ENCODE data around the gene ROR1. TPM values are rescaled to one million over a fixed set of nuclear protein-coding genes. Genes with fewer than 3 reads are reported as not detected.

ROR1 gene
- total RNA-seq, 1 experiment from 2014 or later = 19.0 TPM

DNA sequence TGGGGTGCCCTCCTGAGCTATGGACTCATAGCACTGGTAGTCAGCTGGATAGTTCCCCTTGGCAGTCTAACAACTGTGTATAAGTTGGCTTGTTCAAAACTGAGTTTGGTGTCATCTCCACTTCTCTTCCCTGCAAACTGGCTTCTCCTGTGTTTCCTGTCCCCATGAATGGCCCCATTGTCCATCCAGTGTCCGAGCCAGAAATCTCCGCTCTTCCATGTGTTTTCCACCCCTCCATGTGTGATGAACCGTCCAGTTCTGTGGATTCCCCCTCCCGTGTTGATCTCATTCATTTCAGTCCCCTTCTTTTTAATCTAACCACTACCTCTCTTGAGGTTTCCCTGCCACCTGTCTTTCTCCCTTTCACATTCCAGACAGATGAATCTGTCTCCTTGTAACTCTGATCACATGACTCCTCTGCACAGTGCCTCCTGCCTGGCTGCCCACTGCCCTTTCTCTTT lies 195.7 kb downstream of the ROR1 start:
- H3K4me1 ChIP-seq (replicated peaks; ENCODE audit: insufficient read depth) = peaks cover 27% of the 10 kb centered on the region
- TF ChIP-seq, protein P1, sequence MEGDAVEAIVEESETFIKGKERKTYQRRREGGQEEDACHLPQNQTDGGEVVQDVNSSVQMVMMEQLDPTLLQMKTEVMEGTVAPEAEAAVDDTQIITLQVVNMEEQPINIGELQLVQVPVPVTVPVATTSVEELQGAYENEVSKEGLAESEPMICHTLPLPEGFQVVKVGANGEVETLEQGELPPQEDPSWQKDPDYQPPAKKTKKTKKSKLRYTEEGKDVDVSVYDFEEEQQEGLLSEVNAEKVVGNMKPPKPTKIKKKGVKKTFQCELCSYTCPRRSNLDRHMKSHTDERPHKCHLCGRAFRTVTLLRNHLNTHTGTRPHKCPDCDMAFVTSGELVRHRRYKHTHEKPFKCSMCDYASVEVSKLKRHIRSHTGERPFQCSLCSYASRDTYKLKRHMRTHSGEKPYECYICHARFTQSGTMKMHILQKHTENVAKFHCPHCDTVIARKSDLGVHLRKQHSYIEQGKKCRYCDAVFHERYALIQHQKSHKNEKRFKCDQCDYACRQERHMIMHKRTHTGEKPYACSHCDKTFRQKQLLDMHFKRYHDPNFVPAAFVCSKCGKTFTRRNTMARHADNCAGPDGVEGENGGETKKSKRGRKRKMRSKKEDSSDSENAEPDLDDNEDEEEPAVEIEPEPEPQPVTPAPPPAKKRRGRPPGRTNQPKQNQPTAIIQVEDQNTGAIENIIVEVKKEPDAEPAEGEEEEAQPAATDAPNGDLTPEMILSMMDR (conservative IDR thresholded peaks at IDR 0.05) = no peak
- H4K20me1 ChIP-seq (ENCODE audit: insufficient read depth) = no peaks in the 10 kb centered on the region
- H3K9me2 ChIP-seq (ENCODE audit: insufficient read depth) = no peaks in the 10 kb centered on the region
- no peak overlapping the region for H3K4me3 ChIP-seq
- no peak overlapping the region for H2AFZ ChIP-seq
- no peaks in the 10 kb centered on the region for H3K36me3 ChIP-seq (ENCODE audit: low read depth)
- H3K4me2 ChIP-seq = peak overlapping the region; percentile 44
- peak; percentile 43 to 70 for DNase-seq
- POLR2A ChIA-PET (ENCODE audit: unreplicated experiment) = interaction anchor here (0.7 kb wide), 1 partner anchor 36 kb away, joined by 3 read pairs; no protein-coding TSS in a partner anchor
- H3F3A ChIP-seq (ENCODE audit: insufficient read depth, low read depth) = peaks cover 16% of the 10 kb centered on the region; the same call in 1 of the 2 replicates
- peaks cover 4% of the 10 kb centered on the region; the same call in 1 of the 2 replicates for H3K79me2 ChIP-seq (ENCODE audit: low read depth)
- BruUV-seq (replicated peaks) = no TSS peak
- intact Hi-C loops (cut with micrococcal nuclease; ENCODE audit: unreplicated experiment) = loop anchor here (2.0 kb wide), 2 partner anchors 49 to 69 kb away; no protein-coding TSS in a partner anchor
- H3K9me3 ChIP-seq (ENCODE audit: insufficient read depth, low read depth) = 0 out of 2 replicates have a peak, but pooled peaks cover 4% of the 10 kb centered on the region
- H3K27ac ChIP-seq = peak overlapping the region; percentile 59
- no peaks in the 10 kb centered on the region for H3K27me3 ChIP-seq (ENCODE audit: insufficient read depth, low read depth)
- CTCF ChIA-PET = no interaction called here

DNA sequence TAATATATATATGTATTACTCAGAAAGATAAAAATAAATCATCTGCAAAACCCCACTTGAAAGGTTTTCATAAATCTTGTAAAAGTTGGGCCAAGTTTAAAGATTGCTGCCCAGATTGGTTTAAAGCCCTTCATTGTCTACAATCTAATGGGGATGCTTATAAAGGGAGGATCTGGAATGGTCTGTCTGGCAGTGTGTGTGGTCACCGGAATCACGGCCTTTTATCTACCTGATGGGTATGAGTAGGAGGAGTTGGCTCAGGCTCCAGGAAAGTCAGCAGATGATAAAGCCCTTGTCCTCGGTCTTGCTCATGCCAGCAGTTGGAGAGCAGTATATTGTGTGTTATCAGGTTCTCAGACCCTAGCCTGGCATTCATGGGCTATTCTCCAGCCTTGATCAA lies 197.7 kb downstream of the ROR1 start:
- H3F3A ChIP-seq (ENCODE audit: insufficient read depth, low read depth) = peaks cover 21% of the 10 kb centered on the region; the same call in 1 of the 2 replicates
- TF ChIP-seq, protein P1 (conservative IDR thresholded peaks at IDR 0.05) = no peak
- no peak for TF ChIP-seq EZH2 (IDR thresholded peaks at IDR 0.05; ENCODE audit: low read depth)
- no peak overlapping the region for H2AFZ ChIP-seq
- H3K36me3 ChIP-seq (ENCODE audit: low read depth) = no peaks in the 10 kb centered on the region
- no TSS peak for BruUV-seq (replicated peaks)
- H3K27me3 ChIP-seq (ENCODE audit: insufficient read depth, low read depth) = no peaks in the 10 kb centered on the region
- no peak overlapping the region for H3K4me2 ChIP-seq
- no peak for DNase-seq
- CTCF ChIA-PET = no interaction called here
- no peaks in the 10 kb centered on the region for H3K9me2 ChIP-seq (ENCODE audit: insufficient read depth)
- H3K9me3 ChIP-seq (ENCODE audit: insufficient read depth, low read depth) = peaks cover 4% of the 10 kb centered on the region; the same call in 1 of the 2 replicates
- intact Hi-C loops (cut with micrococcal nuclease; ENCODE audit: unreplicated experiment) = no loop called here
- no peak overlapping the region for H3K27ac ChIP-seq
- peaks cover 20% of the 10 kb centered on the region for H3K4me1 ChIP-seq (replicated peaks; ENCODE audit: insufficient read depth)
- H3K4me3 ChIP-seq = no peak overlapping the region
- peaks cover 10% of the 10 kb centered on the region; the same call in 1 of the 2 replicates for H3K79me2 ChIP-seq (ENCODE audit: low read depth)
- POLR2A ChIA-PET (ENCODE audit: unreplicated experiment) = no interaction called here
- no peaks in the 10 kb centered on the region for H4K20me1 ChIP-seq (ENCODE audit: insufficient read depth)

DNA sequence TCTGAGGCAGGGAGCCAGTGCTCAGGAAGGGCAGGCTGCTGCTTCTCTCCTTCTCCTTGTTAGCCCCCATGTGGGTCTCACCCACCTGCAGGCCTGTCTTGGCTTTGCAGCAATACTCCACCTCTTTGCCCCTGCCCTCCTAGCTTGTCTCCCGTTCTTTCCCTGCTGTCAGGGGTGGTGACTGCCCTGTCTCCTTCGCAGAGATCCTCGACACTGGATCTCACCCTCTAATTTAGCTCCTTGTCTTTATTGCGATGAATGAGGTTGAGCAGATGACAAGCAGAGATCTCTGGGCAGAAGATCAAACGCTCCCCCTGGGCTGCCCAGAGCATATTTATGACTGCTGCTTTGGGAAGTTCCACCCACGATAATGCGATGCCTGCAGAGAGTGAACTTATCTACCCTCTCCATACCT lies 199.2 kb downstream of the ROR1 start:
- Histone ChIP-seq H3K9me3 (ENCODE audit: insufficient read depth, low read depth) (no peaks in the 10 kb centered on the region; the same call in 1 of the 2 replicates), H2AFZ (no peak overlapping the region), H3K27me3 (ENCODE audit: insufficient read depth, low read depth) (no peaks in the 10 kb centered on the region), H3K36me3 (ENCODE audit: low read depth) (no peaks in the 10 kb centered on the region), H3F3A (ENCODE audit: insufficient read depth, low read depth) (peaks cover 21% of the 10 kb centered on the region; the same call in 1 of the 2 replicates), H3K27ac (no peak overlapping the region), H3K4me3 (no peak overlapping the region), H4K20me1 (ENCODE audit: insufficient read depth) (no peaks in the 10 kb centered on the region), H3K4me1 (replicated peaks; ENCODE audit: insufficient read depth) (peaks cover 20% of the 10 kb centered on the region), H3K4me2 (no peak overlapping the region), H3K9me2 (ENCODE audit: insufficient read depth) (no peaks in the 10 kb centered on the region), H3K79me2 (ENCODE audit: low read depth) (peaks cover 8% of the 10 kb centered on the region; the same call in 1 of the 2 replicates)
- intact Hi-C loops (cut with micrococcal nuclease; ENCODE audit: unreplicated experiment) = no loop called here
- TF ChIP-seq, protein P1 (conservative IDR thresholded peaks at IDR 0.05) = no peak
- TF ChIP-seq EZH2 (IDR thresholded peaks at IDR 0.05; ENCODE audit: low read depth) = no peak
- ChIA-PET POLR2A (ENCODE audit: unreplicated experiment) (no interaction called here), CTCF (no interaction called here)
- DNase-seq = no peak
- no TSS peak for BruUV-seq (replicated peaks)
